A549 (cell line): ENCODE measurements around the gene CD101.

ENCODE experiments used
- HDAC2 ChIP-seq: fragments of 200-600 bp; sonication (generic); IDR thresholded peaks from 2 replicates; pipeline ENCODE4 v1.6.1; 2016
- JUNB ChIP-seq: fragments of >200 bp; sonication (Bioruptor Twin); formaldehyde crosslinking; IDR thresholded peaks from 2 replicates; pipeline ENCODE4 v1.6.1; 2016
- KDM5A ChIP-seq: fragments of 200-600 bp; sonication (generic); IDR thresholded peaks from 2 replicates; pipeline ENCODE4 v1.6.1; 2016; ENCODE audit warnings: antibody characterized with exemption, mild to moderate bottlenecking
- MYC ChIP-seq: IDR thresholded peaks from 2 replicates; pipeline ENCODE4 v1.6.1; 2012; ENCODE audit warnings: mild to moderate bottlenecking, inconsistent platforms, low read length, improper control_type of control experiment, borderline replicate concordance
- NFE2L2 ChIP-seq: fragments of 150-350 bp; conservative IDR thresholded peaks from 2 replicates; pipeline ENCODE4 v1.6.1; 2014; ENCODE audit warnings: low read length
- NR3C1 ChIP-seq: fragments of >200 bp; sonication (Bioruptor Twin); formaldehyde crosslinking; IDR thresholded peaks from 3 replicates; pipeline ENCODE4 v1.6.1; 2017
- TF ChIP-seq, protein P1 (sequence below): fragments of >200 bp; sonication (Bioruptor Twin); formaldehyde crosslinking; IDR thresholded peaks from 3 replicates; pipeline ENCODE4 v1.5.1; 2016
- TF ChIP-seq, protein P2 (sequence below): IDR thresholded peaks from 2 replicates; pipeline ENCODE4 v1.6.1; 2012
- TF ChIP-seq, protein P3 (sequence below): fragments of 200-600 bp; sonication (generic); IDR thresholded peaks from 2 replicates; pipeline ENCODE4 v1.6.1; 2016; ENCODE audit warnings: antibody characterized with exemption, mild to moderate bottlenecking, moderate library complexity

DNA sequence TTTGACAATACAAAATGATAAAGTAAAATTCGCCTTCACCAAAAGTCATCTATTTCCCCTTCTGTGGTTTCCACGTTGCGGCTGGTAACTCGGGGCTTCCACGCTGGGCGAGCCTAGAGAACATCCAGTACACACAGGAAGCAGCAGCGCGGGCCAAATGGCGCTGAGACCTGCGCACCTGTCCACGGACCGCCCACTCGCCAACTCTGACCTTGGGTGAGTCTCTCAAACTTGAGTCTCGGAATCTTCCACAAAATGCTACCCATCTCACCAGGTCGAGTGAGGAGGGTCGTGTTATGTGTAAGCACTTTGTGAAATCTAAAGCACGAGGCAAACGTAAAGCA, 57.7 kb downstream of the CD101 start:
- no peak for TF ChIP-seq MYC
- TF ChIP-seq, protein P1, sequence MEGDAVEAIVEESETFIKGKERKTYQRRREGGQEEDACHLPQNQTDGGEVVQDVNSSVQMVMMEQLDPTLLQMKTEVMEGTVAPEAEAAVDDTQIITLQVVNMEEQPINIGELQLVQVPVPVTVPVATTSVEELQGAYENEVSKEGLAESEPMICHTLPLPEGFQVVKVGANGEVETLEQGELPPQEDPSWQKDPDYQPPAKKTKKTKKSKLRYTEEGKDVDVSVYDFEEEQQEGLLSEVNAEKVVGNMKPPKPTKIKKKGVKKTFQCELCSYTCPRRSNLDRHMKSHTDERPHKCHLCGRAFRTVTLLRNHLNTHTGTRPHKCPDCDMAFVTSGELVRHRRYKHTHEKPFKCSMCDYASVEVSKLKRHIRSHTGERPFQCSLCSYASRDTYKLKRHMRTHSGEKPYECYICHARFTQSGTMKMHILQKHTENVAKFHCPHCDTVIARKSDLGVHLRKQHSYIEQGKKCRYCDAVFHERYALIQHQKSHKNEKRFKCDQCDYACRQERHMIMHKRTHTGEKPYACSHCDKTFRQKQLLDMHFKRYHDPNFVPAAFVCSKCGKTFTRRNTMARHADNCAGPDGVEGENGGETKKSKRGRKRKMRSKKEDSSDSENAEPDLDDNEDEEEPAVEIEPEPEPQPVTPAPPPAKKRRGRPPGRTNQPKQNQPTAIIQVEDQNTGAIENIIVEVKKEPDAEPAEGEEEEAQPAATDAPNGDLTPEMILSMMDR = no peak
- no peak for TF ChIP-seq NFE2L2
- TF ChIP-seq, protein P2, sequence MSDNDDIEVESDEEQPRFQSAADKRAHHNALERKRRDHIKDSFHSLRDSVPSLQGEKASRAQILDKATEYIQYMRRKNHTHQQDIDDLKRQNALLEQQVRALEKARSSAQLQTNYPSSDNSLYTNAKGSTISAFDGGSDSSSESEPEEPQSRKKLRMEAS = no peak
- TF ChIP-seq, protein P3, sequence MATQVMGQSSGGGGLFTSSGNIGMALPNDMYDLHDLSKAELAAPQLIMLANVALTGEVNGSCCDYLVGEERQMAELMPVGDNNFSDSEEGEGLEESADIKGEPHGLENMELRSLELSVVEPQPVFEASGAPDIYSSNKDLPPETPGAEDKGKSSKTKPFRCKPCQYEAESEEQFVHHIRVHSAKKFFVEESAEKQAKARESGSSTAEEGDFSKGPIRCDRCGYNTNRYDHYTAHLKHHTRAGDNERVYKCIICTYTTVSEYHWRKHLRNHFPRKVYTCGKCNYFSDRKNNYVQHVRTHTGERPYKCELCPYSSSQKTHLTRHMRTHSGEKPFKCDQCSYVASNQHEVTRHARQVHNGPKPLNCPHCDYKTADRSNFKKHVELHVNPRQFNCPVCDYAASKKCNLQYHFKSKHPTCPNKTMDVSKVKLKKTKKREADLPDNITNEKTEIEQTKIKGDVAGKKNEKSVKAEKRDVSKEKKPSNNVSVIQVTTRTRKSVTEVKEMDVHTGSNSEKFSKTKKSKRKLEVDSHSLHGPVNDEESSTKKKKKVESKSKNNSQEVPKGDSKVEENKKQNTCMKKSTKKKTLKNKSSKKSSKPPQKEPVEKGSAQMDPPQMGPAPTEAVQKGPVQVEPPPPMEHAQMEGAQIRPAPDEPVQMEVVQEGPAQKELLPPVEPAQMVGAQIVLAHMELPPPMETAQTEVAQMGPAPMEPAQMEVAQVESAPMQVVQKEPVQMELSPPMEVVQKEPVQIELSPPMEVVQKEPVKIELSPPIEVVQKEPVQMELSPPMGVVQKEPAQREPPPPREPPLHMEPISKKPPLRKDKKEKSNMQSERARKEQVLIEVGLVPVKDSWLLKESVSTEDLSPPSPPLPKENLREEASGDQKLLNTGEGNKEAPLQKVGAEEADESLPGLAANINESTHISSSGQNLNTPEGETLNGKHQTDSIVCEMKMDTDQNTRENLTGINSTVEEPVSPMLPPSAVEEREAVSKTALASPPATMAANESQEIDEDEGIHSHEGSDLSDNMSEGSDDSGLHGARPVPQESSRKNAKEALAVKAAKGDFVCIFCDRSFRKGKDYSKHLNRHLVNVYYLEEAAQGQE = no peak
- no peak for TF ChIP-seq JUNB
- no peak for TF ChIP-seq HDAC2
- TF ChIP-seq NR3C1 = no peak
- no peak for TF ChIP-seq KDM5A
